H1 (cell line): ENCODE measurements around the gene REM1. TPM values are rescaled to one million over a fixed set of nuclear protein-coding genes. Genes with fewer than 3 reads are reported as not detected.

Experiments used
- BRCA1 ChIP-seq: IDR thresholded peaks from 2 replicates; pipeline ENCODE4 v1.6.1; 2012; ENCODE audit warnings: low read depth, low read length, improper control_type of control experiment
- EGR1 ChIP-seq: IDR thresholded peaks from 2 replicates; pipeline ENCODE4 v1.6.1; 2011; ENCODE audit warnings: low read depth, low read length, borderline replicate concordance
- EZH2 ChIP-seq: fragments of 200-600 bp; sonication (generic); IDR thresholded peaks from 2 replicates; pipeline ENCODE4 v1.7.1; 2012; ENCODE audit warnings: low read depth, mild to moderate bottlenecking, moderate library complexity, low read length, inconsistent platforms; ENCODE audit not compliant: severe bottlenecking
- GTF2F1 ChIP-seq: IDR thresholded peaks from 2 replicates; pipeline ENCODE4 v1.6.1; 2012; ENCODE audit warnings: low read depth, low read length, improper control_type of control experiment, borderline replicate concordance
- POLR2AphosphoS5 ChIP-seq: IDR thresholded peaks from 2 replicates; pipeline ENCODE4 v1.6.1; 2011; ENCODE audit warnings: low read depth, low read length
- RNF2 ChIP-seq: fragments of 200-900, 300-1000 bp; sonication (generic); IDR thresholded peaks from 2 replicates; pipeline ENCODE4 v1.7.1; 2016; ENCODE audit warnings: borderline replicate concordance, low read depth, mild to moderate bottlenecking, antibody characterized with exemption, low read length; ENCODE audit not compliant: poor library complexity, severe bottlenecking; ENCODE audit errors: missing control alignments
- SP4 ChIP-seq: IDR thresholded peaks from 2 replicates; pipeline ENCODE4 v1.6.1; 2012; ENCODE audit warnings: low read length, inconsistent platforms
- TBP ChIP-seq: IDR thresholded peaks from 2 replicates; pipeline ENCODE4 v1.6.1; 2011; ENCODE audit warnings: low read depth, low read length, improper control_type of control experiment
- polyA plus RNA-seq, 7 experiments: library from polyadenylated mRNA; depleted of rRNA in 3 of 7; stranded (reverse) in 5 of 7; unstranded in 2 of 7; fragments of >200 nt in 5 of 7; fragments of 200-250 nt in 2 of 7; gene quantifications; 1 replicate in 5 of 7; 2 replicates in 1 of 7; 4 replicates in 1 of 7; pipeline versions ENCODE4 v1.2.1 to v1.2.3, GENCODE V29; 2011 to 2013; ENCODE audit warnings: missing spikeins in 2 of 7, mixed read lengths in 2 of 7
- total RNA-seq: library from RNA; stranded (reverse); fragmentation: NEBNext Ultra II Directional; extraction: Animal tissue kit (Norgen Biotek cat#: 25700); gene quantifications from 2 replicates; pipeline ENCODE4 v1.2.1, GENCODE V29; 2021

The REM1 gene
- total and polyA plus RNA-seq, 2 of the 8 experiments (the other 6 are each of a cell fraction or from before 2014, with no cell fraction given) = 0.05 TPM; not detected in 1

GRCh38 chr20:31515775-31516107, 40.7 kb downstream of the REM1 start (continued):
- TF ChIP-seq BRCA1 = no peak
- TF ChIP-seq POLR2AphosphoS5 = no peak
- TF ChIP-seq SP4 = no peak
- TF ChIP-seq EZH2 = no peak
- no peak for TF ChIP-seq TBP
- TF ChIP-seq GTF2F1 = no peak
- TF ChIP-seq EGR1 = no peak
- no peak for TF ChIP-seq RNF2
- TF ChIP-seq, all 59 proteins: peak for 0
